HepG2 (cell line): ENCODE measurements around the gene BATF2. TPM values are rescaled to one million over a fixed set of nuclear protein-coding genes. Genes with fewer than 3 reads are reported as not detected.

Experiments
- AKAP8 ChIP-seq: sonication (generic); formaldehyde crosslinking; IDR thresholded peaks from 2 replicates; pipeline ENCODE4 v1.5.1; 2020; ENCODE audit warnings: mild to moderate bottlenecking, missing genetic modification reagents
- CAMTA2 ChIP-seq: sonication (generic); formaldehyde crosslinking; IDR thresholded peaks from 2 replicates; pipeline ENCODE4 v1.4.0; 2020; ENCODE audit warnings: mild to moderate bottlenecking, missing genetic modification reagents, borderline replicate concordance
- CREB1 ChIP-seq, 2 experiments: fragments of 450-650 bp in 1 of 2; IDR thresholded peaks; 2 replicates each; pipeline ENCODE4 v1.6.1; 2016 to 2017; ENCODE audit warnings: control low read depth in 1 of 2, mild to moderate bottlenecking in 1 of 2, missing compliant biosample characterization in 1 of 2, missing genetic modification characterization in 1 of 2
- ELF4 ChIP-seq: sonication (generic); formaldehyde crosslinking; IDR thresholded peaks from 2 replicates; pipeline ENCODE4 v1.5.0; 2020; ENCODE audit warnings: missing genetic modification reagents, mild to moderate bottlenecking, moderate library complexity, borderline replicate concordance
- HBP1 ChIP-seq: IDR thresholded peaks from 2 replicates; pipeline ENCODE4 v1.6.1; 2016; ENCODE audit warnings: low read depth, control low read depth
- HNF1A ChIP-seq, 2 experiments: sonication (generic) in 1 of 2; formaldehyde crosslinking in 1 of 2; IDR thresholded peaks; 2 replicates each; pipeline versions ENCODE4 v1.4.0 to v1.6.1; 2016 to 2020; ENCODE audit warnings: borderline replicate concordance in 1 of 2, low read depth in 1 of 2, mild to moderate bottlenecking in 1 of 2, missing genetic modification reagents in 1 of 2
- KMT2A ChIP-seq: sonication (generic); formaldehyde crosslinking; IDR thresholded peaks from 2 replicates; pipeline ENCODE4 v1.4.0; 2020; ENCODE audit warnings: missing genetic modification reagents
- MLX ChIP-seq: IDR thresholded peaks from 2 replicates; pipeline ENCODE4 v1.6.1; 2016
- MYNN ChIP-seq: sonication (generic); formaldehyde crosslinking; IDR thresholded peaks from 2 replicates; pipeline ENCODE4 v1.4.0; 2020; ENCODE audit warnings: mild to moderate bottlenecking, low read depth, missing genetic modification reagents
- NFYB ChIP-seq: sonication (generic); formaldehyde crosslinking; IDR thresholded peaks from 2 replicates; pipeline ENCODE4 v1.4.0; 2020; ENCODE audit warnings: missing genetic modification reagents
- NR2C2 ChIP-seq: sonication (generic); formaldehyde crosslinking; IDR thresholded peaks from 2 replicates; pipeline ENCODE4 v1.4.0; 2020; ENCODE audit warnings: missing genetic modification reagents, mild to moderate bottlenecking, moderate library complexity, borderline replicate concordance
- PRPF4 ChIP-seq: fragments of 200-400 bp; formaldehyde crosslinking; IDR thresholded peaks from 2 replicates; pipeline ENCODE4 v1.6.1; 2016; ENCODE audit warnings: low read length, low read depth; ENCODE audit not compliant: poor library complexity, severe bottlenecking
- SKI ChIP-seq: fragments of 450-650 bp; IDR thresholded peaks from one replicate; pipeline ENCODE4 v1.6.1; 2018; ENCODE audit warnings: mild to moderate bottlenecking; ENCODE audit not compliant: partially characterized antibody
- SMAD3 ChIP-seq: sonication (generic); formaldehyde crosslinking; IDR thresholded peaks from 2 replicates; pipeline ENCODE4 v1.4.0; 2020; ENCODE audit warnings: missing genetic modification reagents
- SNRNP70 ChIP-seq: fragments of 200-400 bp; formaldehyde crosslinking; IDR thresholded peaks from 2 replicates; pipeline ENCODE4 v1.6.1; 2017; ENCODE audit warnings: mild to moderate bottlenecking, low read depth, low read length, moderate library complexity
- UBTF ChIP-seq: sonication (generic); formaldehyde crosslinking; IDR thresholded peaks from 2 replicates; pipeline ENCODE4 v1.4.0; 2020; ENCODE audit warnings: mild to moderate bottlenecking, missing genetic modification reagents
- ZFP90 ChIP-seq: sonication (generic); formaldehyde crosslinking; IDR thresholded peaks from 2 replicates; pipeline ENCODE4 v1.8.0; 2022; ENCODE audit warnings: missing genetic modification reagents, mild to moderate bottlenecking, inconsistent platforms, borderline replicate concordance
- ZNF350 ChIP-seq: sonication (generic); formaldehyde crosslinking; IDR thresholded peaks from 2 replicates; pipeline ENCODE4 v1.4.0; 2020; ENCODE audit warnings: mild to moderate bottlenecking, low read depth, missing genetic modification reagents, borderline replicate concordance
- ZNF549 ChIP-seq: sonication (generic); formaldehyde crosslinking; IDR thresholded peaks from 2 replicates; pipeline ENCODE4 v1.5.0; 2020; ENCODE audit warnings: missing genetic modification reagents
- polyA plus RNA-seq, 8 experiments: library from polyadenylated mRNA; depleted of rRNA in 3 of 8; stranded (reverse) in 7 of 8; unstranded in 1 of 8; fragments of >200 nt; fragmentation: Illumina TruSeq in 4 of 8; extraction: Trizol in 4 of 8; gene quantifications; 2 replicates each; pipeline versions ENCODE4 v1.2.1 to v1.2.3, GENCODE V29; 2011 to 2016; ENCODE audit warnings: low read depth in 4 of 8, missing spikeins in 1 of 8, mixed read lengths in 1 of 8; ENCODE audit not compliant: insufficient read depth in 1 of 8
- total RNA-seq, 5 experiments: library from RNA; depleted of rRNA; stranded (reverse); fragments of >200 nt; fragmentation: Illumina TruSeq; extraction: Trizol; gene quantifications; 2 replicates each; pipeline ENCODE4 v1.2.3, GENCODE V29; 2016; ENCODE audit warnings: low read depth in 1 of 5

The BATF2 gene
- total and polyA plus RNA-seq, 2 of the 13 experiments (the other 11 are each of a cell fraction or from before 2014, with no cell fraction given): 2.8 to 3.9 TPM

GRCh38 chr11:64996710-64997380 is at the start of gene BATF2 (continued):
- TF ChIP-seq HNF1A (IDR thresholded peaks at IDR 0.05; ENCODE audit: low read depth): peak; percentile 31; the same call in 1 of the 2 replicates
- peak; percentile 63; the same call in 1 of the 2 replicates for TF ChIP-seq HNF1A (CRISPR knock-in tag; IDR thresholded peaks at IDR 0.05; ENCODE audit: borderline replicate concordance)
- peak; percentile 19; the same call in 1 of the 2 replicates for TF ChIP-seq NFYB
- TF ChIP-seq NR2C2 (CRISPR knock-in tag): peak; percentile 83
- TF ChIP-seq ZFP90: 0 out of 2 replicates have a peak, but pooled peaks have one; percentile 32
- TF ChIP-seq SNRNP70: no peak
- peak; percentile 13 for TF ChIP-seq SKI
- TF ChIP-seq HBP1 (CRISPR knock-in tag): peak; percentile 71; the same call in 1 of the 2 replicates
- TF ChIP-seq ELF4 (CRISPR knock-in tag): peak; percentile 76; the same call in 1 of the 2 replicates
- TF ChIP-seq SMAD3 (CRISPR knock-in tag): peak; percentile 55; the same call in 1 of the 2 replicates
- TF ChIP-seq MYNN (CRISPR knock-in tag): 0 out of 2 replicates have a peak, but pooled peaks have one; percentile 22
- TF ChIP-seq CREB1 (IDR thresholded peaks at IDR 0.05): no peak
- TF ChIP-seq CREB1 (CRISPR knock-in tag; IDR thresholded peaks at IDR 0.05): peak; percentile 51; the same call in 1 of the 2 replicates
- TF ChIP-seq MLX (CRISPR knock-in tag): peak; percentile 90
- no peak for TF ChIP-seq ZNF549 (CRISPR knock-in tag)
- peak; percentile 80; the same call in 1 of the 2 replicates for TF ChIP-seq ZNF350 (CRISPR knock-in tag)
- TF ChIP-seq UBTF (CRISPR knock-in tag): peak; percentile 73
- TF ChIP-seq AKAP8: no peak
- 0 out of 2 replicates have a peak, but pooled peaks have one; percentile 18 for TF ChIP-seq CAMTA2
- no peak for TF ChIP-seq PRPF4
- TF ChIP-seq KMT2A (CRISPR knock-in tag): peak; percentile 42; the same call in 1 of the 2 replicates
